HepG2 (cell line): Measurements from ENCODE around the gene SLC12A5. TPM values are rescaled to one million over a fixed set of nuclear protein-coding genes. Genes with fewer than 3 reads are reported as not detected.
A peak's percentile ranks its signal among the peaks of the same experiment; 100 is the strongest.

Experiments used
- ELF4 ChIP-seq: sonication (generic); formaldehyde crosslinking; IDR thresholded peaks from 2 replicates; pipeline ENCODE4 v1.5.0; 2020; ENCODE audit warnings: missing genetic modification reagents, mild to moderate bottlenecking, moderate library complexity, borderline replicate concordance
- IRF2 ChIP-seq: IDR thresholded peaks from 2 replicates; pipeline ENCODE4 v1.6.1; 2018; ENCODE audit warnings: missing genetic modification reagents, missing compliant biosample characterization
- KAT8 ChIP-seq: IDR thresholded peaks from 2 replicates; pipeline ENCODE4 v1.6.1; 2016; ENCODE audit warnings: missing genetic modification reagents, missing compliant biosample characterization
- KMT2A ChIP-seq: sonication (generic); formaldehyde crosslinking; IDR thresholded peaks from 2 replicates; pipeline ENCODE4 v1.4.0; 2020; ENCODE audit warnings: missing genetic modification reagents
- MBNL3 ChIP-seq: fragments of 250-450 bp; sonication (Bioruptor Pico); conservative IDR thresholded peaks from 2 replicates; pipeline ENCODE4 v1.8.0; 2022; ENCODE audit warnings: mild to moderate bottlenecking, inconsistent platforms
- NFE2 ChIP-seq: sonication (generic); formaldehyde crosslinking; IDR thresholded peaks from 2 replicates; pipeline ENCODE4 v1.4.0; 2020; ENCODE audit warnings: missing genetic modification reagents
- PRPF4 ChIP-seq: fragments of 200-400 bp; formaldehyde crosslinking; IDR thresholded peaks from 2 replicates; pipeline ENCODE4 v1.6.1; 2016; ENCODE audit warnings: low read length, low read depth; ENCODE audit not compliant: poor library complexity, severe bottlenecking
- SIX1 ChIP-seq: sonication (generic); formaldehyde crosslinking; IDR thresholded peaks from 2 replicates; pipeline ENCODE4 v1.4.0; 2020; ENCODE audit warnings: missing genetic modification reagents, borderline replicate concordance
- SNAPC4 ChIP-seq: sonication (generic); formaldehyde crosslinking; IDR thresholded peaks from 2 replicates; pipeline ENCODE4 v1.4.0; 2020; ENCODE audit warnings: mild to moderate bottlenecking, missing genetic modification reagents
- TAF15 ChIP-seq: fragments of 200-400 bp; formaldehyde crosslinking; IDR thresholded peaks from one replicate; pipeline ENCODE4 v1.6.1; 2018; ENCODE audit warnings: mild to moderate bottlenecking, low read depth, low read length; ENCODE audit not compliant: poor library complexity, severe bottlenecking
- ZBED4 ChIP-seq: sonication (generic); formaldehyde crosslinking; IDR thresholded peaks from 2 replicates; pipeline ENCODE4 v1.4.0; 2020; ENCODE audit warnings: missing genetic modification reagents, borderline replicate concordance
- ZBTB20 ChIP-seq: sonication (generic); formaldehyde crosslinking; IDR thresholded peaks from 2 replicates; pipeline ENCODE4 v1.8.1; 2023; ENCODE audit warnings: missing genetic modification reagents, low read depth, mild to moderate bottlenecking, borderline replicate concordance
- ZNF101 ChIP-seq: sonication (generic); formaldehyde crosslinking; IDR thresholded peaks from 2 replicates; pipeline ENCODE4 v1.4.0; 2020; ENCODE audit warnings: mild to moderate bottlenecking, low read depth, missing genetic modification reagents, borderline replicate concordance
- ZNF530 ChIP-seq: sonication (generic); formaldehyde crosslinking; IDR thresholded peaks from 2 replicates; pipeline ENCODE4 v1.5.0; 2020; ENCODE audit warnings: low read depth, mild to moderate bottlenecking, missing genetic modification reagents
- ZSCAN21 ChIP-seq: sonication (generic); formaldehyde crosslinking; IDR thresholded peaks from 2 replicates; pipeline ENCODE4 v1.8.0; 2022; ENCODE audit warnings: mild to moderate bottlenecking, missing genetic modification reagents, moderate library complexity, borderline replicate concordance
- polyA plus RNA-seq, 8 experiments: library from polyadenylated mRNA; depleted of rRNA in 3 of 8; stranded (reverse) in 7 of 8; unstranded in 1 of 8; fragments of >200 nt; fragmentation: Illumina TruSeq in 4 of 8; extraction: Trizol in 4 of 8; gene quantifications; 2 replicates each; pipeline versions ENCODE4 v1.2.1 to v1.2.3, GENCODE V29; 2011 to 2016; ENCODE audit warnings: low read depth in 4 of 8, missing spikeins in 1 of 8, mixed read lengths in 1 of 8; ENCODE audit not compliant: insufficient read depth in 1 of 8
- total RNA-seq, 5 experiments: library from RNA; depleted of rRNA; stranded (reverse); fragments of >200 nt; fragmentation: Illumina TruSeq; extraction: Trizol; gene quantifications; 2 replicates each; pipeline ENCODE4 v1.2.3, GENCODE V29; 2016; ENCODE audit warnings: low read depth in 1 of 5
- TF ChIP-seq, protein P1 (sequence below): IDR thresholded peaks from 2 replicates; pipeline ENCODE4 v1.6.1; 2016; ENCODE audit warnings: control low read depth

SLC12A5 gene
- total and polyA plus RNA-seq, 2 of the 13 experiments (the other 11 are each of a cell fraction or from before 2014, with no cell fraction given) = 4.3 to 5.4 TPM

DNA sequence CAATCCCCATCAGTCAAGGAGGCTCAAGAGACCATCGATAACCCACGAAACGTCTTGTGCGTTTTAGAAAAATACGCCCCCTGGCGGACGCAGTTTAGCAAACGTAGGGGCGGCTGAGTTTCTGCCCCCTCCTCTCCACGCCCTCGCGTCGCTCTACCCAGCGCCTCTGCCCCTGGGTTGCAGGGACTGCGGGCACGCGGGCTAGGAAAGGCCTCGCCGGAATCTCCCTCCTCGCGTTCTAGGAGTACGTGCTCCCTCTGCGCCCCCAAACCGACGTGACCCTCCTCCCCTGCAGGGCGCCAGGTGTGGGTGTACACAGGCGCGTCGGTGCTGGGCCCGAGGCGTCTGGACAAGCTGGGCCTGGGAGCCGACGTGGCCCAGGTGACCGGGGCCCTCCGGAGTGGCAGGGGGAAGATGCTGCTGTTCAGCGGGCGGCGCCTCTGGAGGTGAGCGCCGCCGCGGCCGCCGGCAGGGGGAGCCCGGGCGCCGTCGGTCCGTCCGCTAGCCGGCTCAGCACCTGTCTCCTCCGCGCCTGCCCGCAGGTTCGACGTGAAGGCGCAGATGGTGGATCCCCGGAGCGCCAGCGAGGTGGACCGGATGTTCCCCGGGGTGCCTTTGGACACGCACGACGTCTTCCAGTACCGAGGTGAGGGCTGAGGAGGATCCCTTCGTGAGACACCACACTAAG lies 15.0 kb upstream of the SLC12A5 start (continued):
- TF ChIP-seq ZNF530 (no peak), ZBTB20 (no peak; the same call in 1 of the 2 replicates), MBNL3 (CRISPR knock-in tag) (no peak), SIX1 (CRISPR knock-in tag) (no peak), PRPF4 (no peak), KAT8 (CRISPR knock-in tag) (peak; percentile 45; the same call in 1 of the 2 replicates), KMT2A (CRISPR knock-in tag) (peak; percentile 32; the same call in 1 of the 2 replicates), ZNF101 (peak; percentile 25; the same call in 1 of the 2 replicates), ZSCAN21 (CRISPR knock-in tag) (no peak), SNAPC4 (no peak), NFE2 (CRISPR knock-in tag) (no peak), ELF4 (CRISPR knock-in tag) (no peak), IRF2 (CRISPR knock-in tag) (no peak), TAF15 (no peak), ZBED4 (CRISPR knock-in tag) (no peak; the same call in 1 of the 2 replicates)
- TF ChIP-seq, protein P1, sequence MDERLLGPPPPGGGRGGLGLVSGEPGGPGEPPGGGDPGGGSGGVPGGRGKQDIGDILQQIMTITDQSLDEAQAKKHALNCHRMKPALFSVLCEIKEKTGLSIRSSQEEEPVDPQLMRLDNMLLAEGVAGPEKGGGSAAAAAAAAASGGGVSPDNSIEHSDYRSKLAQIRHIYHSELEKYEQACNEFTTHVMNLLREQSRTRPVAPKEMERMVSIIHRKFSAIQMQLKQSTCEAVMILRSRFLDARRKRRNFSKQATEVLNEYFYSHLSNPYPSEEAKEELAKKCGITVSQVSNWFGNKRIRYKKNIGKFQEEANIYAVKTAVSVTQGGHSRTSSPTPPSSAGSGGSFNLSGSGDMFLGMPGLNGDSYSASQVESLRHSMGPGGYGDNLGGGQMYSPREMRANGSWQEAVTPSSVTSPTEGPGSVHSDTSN (CRISPR knock-in tag) = no peak
